NCI-H146 treated with DMSO at 0.1 percent for 48 hours (cell line): ENCODE measurements around the gene TUBA3D.
"Not testable (repeated sequence)": the region's sequence is repeated elsewhere in the genome, so short reads cannot be mapped to it uniquely, and the experiment has no call there.

Experiments
- DNase-seq: peaks from one replicate; lab custom pipeline; 2025; ENCODE audit not compliant: unreplicated experiment; lab: John Stamatoyannopoulos, UW

TUBA3D gene

GRCh38 chr2:131475831-131476230 is at the start of gene TUBA3D:
Gene TUBA3D (plus strand): TSS chr2:131476119. CDS start chr2:131476200, 81 bp downstream.
- DNase-seq = no peak

GRCh38 chr2:131426727-131427126 is 49.2 kb upstream of the TUBA3D start:
- no peak for DNase-seq

- no peak for DNase-seq
Measured at GRCh38 chr2:131431336-131431735, 44.6 kb upstream of the TUBA3D start.

- not testable (repeated sequence) for DNase-seq
Measured at GRCh38 chr2:131440742-131441468, 35.0 kb upstream of the TUBA3D start.

- not testable (repeated sequence) for DNase-seq
Measured at GRCh38 chr2:131444736-131445514, 31.0 kb upstream of the TUBA3D start.

- DNase-seq = not testable (repeated sequence)
Measured at GRCh38 chr2:131445515-131445797, 30.5 kb upstream of the TUBA3D start.

GRCh38 chr2:131445896-131446295 is 30.0 kb upstream of the TUBA3D start:
- no peak for DNase-seq

GRCh38 chr2:131447981-131448380 is 27.9 kb upstream of the TUBA3D start:
- DNase-seq = not testable (repeated sequence)

GRCh38 chr2:131451265-131451949 is 24.5 kb upstream of the TUBA3D start:
- DNase-seq = not testable (repeated sequence)

- not testable (repeated sequence) for DNase-seq
Measured at GRCh38 chr2:131454914-131455313, 21.0 kb upstream of the TUBA3D start.

GRCh38 chr2:131467722-131468121 is 8.2 kb upstream of the TUBA3D start:
- DNase-seq = not testable (repeated sequence)

GRCh38 chr2:131470944-131471343 is 5.0 kb upstream of the TUBA3D start:
- not testable (repeated sequence) for DNase-seq

- not testable (repeated sequence) for DNase-seq
Measured at GRCh38 chr2:131471624-131472023, 4.3 kb upstream of the TUBA3D start.

- not testable (repeated sequence) for DNase-seq
Measured at GRCh38 chr2:131473266-131473665, 2.7 kb upstream of the TUBA3D start.

- not testable (repeated sequence) for DNase-seq
Measured at GRCh38 chr2:131476363-131476762, 444 bp downstream of the TUBA3D start.

- not testable (repeated sequence) for DNase-seq
Measured at GRCh38 chr2:131477227-131477626, 1.3 kb downstream of the TUBA3D start.

GRCh38 chr2:131478074-131478849 is 2.3 kb downstream of the TUBA3D start:
- not testable (repeated sequence) for DNase-seq

GRCh38 chr2:131478850-131479461 is 3.0 kb downstream of the TUBA3D start:
- DNase-seq = not testable (repeated sequence)

GRCh38 chr2:131480351-131480750 is 4.4 kb downstream of the TUBA3D start:
- DNase-seq = not testable (repeated sequence)

GRCh38 chr2:131482506-131483155 is 6.7 kb downstream of the TUBA3D start:
- DNase-seq = not testable (repeated sequence)
